UCSD-AML1 (cell line): Measurements from ENCODE around the gene STK39.
"Not testable (repeated sequence)": the region's sequence is repeated elsewhere in the genome, so short reads cannot be mapped to it uniquely, and the experiment has no call there.

Source experiments
- DNase-seq: peaks from one replicate; lab custom pipeline; 2025; ENCODE audit not compliant: unreplicated experiment; lab: John Stamatoyannopoulos, UW

STK39 gene

DNA sequence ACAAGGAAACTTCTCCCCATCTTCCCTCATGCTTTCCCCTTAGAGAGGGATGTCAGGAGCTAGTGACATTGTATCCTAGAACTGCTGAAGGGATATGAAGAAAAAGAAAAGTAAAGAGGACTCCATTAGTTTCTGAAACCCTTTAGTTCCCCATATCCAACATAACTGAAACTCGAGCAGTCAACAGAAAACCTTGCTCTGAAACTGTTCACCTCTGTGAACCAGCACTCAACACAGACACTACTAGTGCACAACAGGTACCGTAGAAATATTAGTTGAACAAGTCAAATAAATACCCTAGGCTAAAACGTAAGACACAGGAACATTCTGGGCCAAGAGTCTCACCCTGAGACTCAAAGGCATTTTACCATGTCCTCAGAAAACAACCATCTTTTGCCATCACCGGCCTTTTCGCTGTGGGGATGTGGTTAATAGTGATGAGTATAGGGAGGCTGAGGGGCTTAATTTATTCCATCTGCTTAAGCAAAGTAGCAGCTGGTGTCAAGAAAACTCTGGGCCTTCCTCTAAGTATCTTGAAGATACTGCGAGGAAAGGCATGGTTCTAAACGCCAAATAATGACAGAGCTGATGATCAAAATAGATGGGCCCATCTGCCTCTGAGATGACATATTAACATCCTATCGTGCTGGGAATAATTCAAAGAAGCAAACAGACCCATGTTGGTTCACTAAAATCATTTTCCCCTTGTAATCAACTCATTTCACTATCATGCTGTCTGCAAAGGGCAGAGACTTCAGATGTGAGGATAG, 156.8 kb downstream of the STK39 start:
- no peak for DNase-seq

DNA sequence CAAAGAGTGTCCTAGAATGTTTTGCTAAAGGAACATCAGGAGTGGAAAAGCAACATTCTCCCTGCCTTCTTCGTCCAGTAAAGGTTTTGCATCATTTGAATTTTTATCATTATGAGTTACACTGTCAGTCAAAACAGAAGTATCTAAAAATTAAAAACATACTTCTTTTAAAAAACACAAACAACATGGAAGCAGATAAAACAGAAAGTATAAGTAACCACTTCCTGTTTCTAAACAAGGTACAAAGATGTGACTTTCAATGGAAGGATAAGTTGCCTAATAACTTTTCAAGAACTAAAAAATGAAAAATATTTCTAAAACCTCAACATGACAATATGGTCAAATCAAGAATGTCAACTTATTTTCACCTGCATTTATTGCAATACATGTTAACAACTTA, 158.2 kb downstream of the STK39 start:
- no peak for DNase-seq

DNA sequence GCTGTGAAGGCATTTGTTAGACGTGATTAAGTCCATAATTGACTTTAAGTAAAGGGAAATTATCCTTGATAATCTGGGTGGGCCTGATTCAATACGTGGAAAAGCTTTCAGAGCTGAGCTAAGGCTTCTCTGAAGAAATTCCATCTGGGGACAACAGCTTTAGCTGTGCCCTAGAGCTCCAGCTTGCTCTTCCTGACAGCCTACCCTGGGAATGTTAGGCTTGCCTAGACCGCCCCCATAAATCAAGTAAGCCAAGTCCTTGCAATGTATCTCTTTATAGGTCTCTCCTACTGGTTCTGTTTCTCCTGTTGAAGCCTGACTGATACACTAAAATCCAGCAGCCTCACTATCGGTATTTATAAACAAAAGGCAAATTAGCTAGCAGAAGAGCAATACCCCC, 160.0 kb downstream of the STK39 start:
- DNase-seq = no peak

DNA sequence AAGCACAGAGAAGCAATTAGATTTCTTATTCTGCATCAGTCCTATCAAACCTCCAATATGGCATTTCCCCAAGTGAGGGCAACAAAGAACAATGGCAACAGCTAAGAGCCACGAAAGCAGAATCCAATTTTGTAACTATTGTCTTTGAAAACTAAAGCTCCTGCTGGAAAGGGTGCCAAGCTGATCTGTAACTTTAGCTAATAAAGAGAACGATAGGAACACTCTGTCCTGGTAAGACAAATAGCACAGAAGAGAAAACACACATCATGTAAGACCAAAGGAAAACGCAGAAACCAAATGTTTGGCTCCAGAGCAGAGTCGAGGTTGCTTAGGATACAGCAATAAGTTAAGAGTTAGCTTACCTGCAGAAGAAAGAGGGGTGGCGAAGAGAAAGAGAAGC, 160.5 kb downstream of the STK39 start:
- DNase-seq = no peak

DNA sequence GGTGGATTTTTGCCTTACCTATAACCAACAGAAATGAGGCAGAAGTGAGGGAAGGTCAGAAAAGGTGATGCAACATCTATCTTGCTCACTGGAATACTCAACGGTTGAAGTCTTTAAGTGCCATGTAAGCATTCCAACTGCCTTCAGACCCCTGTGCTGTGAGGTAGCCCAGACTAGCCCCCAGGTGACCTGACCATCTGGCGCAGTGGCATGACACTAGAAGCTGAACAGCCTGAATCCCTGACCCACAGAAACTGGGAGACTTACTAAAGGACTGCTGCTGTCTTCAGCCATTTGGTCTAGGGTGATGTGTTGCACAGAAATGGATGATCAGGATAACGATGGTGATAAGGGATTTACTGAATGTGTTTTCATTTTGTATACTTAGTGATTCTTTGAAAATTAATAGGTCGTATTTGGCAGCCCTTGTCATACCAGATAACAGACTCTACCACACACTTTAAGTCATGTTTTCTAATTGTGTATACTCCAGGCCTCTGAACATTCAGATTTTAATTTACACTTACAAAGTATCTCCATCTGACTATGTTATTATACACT, 161.5 kb downstream of the STK39 start:
- no peak for DNase-seq

DNA sequence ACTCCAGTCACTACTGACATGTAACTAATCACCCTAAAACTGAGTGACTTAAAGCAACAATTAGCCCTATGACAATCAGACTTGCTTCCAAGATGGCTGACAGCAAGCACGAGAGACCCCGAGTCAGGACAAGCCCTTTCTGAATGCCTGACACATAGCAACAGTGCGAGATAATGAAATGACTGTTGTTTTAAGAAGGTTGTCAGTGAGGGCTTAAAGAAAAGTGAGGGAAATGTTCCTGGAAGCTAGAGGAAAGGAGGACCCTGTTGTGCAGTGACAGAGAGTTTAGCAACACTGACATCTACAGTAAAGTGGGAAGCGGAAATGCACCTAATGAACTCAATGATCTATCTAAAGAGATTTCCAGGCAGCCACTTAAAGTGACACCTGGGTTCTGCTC, 163.1 kb downstream of the STK39 start:
- no peak for DNase-seq

DNA sequence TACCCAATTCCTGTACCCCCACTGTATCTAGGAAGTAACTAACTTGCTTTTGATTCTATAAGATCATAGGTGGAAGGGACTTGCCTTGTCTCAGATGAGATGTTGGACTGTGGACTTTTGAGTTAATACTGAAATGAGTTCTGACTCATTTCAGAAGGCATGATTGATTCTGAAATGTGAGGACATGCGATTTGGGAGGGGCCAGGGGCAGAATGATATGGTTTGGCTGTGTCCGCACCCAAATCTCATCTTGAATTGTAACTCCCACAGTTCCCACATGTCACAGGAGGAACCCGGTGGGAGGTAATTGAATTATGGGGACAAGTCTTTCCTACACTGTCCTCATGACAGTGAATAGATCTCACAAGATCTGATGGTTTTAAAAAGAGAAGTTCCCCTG, 165.9 kb downstream of the STK39 start:
- DNase-seq = not testable (repeated sequence)

DNA sequence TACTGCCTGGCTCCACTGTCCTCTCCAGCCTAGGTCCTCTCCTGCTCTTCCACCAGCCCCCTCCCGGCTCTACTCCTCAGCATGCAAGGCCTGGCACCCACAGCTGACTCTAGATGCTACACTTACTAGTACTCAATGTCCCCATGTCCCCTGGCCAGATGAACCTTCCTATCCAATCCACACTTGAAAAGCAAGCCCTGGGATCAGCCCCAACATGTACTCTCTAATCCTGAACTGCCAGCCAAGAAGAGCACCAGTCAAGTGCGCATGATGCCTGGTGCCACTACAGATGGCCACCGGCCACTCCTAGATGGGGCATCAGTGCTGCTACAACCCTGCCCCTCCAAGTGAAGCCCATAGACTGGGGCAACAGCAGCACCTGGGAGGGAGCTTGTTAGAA, 168.2 kb downstream of the STK39 start:
- DNase-seq = no peak

DNA sequence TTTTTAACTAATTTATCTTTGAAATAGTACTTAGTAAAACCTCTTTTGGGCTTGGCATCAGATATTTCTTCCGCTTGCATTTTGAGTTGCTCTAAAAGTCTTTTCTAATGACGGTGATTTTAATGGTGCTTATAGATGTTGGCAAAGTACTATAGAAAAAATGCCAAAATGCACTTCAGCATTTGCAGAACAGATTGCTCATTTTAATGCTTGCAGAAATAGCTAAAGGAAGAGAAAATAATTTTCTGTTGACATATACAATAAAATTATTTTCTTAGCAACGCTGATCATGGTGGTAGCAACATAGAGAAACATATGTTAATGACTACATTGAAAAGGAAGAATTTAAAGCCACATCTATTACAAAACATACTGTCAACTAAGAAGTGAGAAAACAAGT, 170.7 kb downstream of the STK39 start:
- no peak for DNase-seq

DNA sequence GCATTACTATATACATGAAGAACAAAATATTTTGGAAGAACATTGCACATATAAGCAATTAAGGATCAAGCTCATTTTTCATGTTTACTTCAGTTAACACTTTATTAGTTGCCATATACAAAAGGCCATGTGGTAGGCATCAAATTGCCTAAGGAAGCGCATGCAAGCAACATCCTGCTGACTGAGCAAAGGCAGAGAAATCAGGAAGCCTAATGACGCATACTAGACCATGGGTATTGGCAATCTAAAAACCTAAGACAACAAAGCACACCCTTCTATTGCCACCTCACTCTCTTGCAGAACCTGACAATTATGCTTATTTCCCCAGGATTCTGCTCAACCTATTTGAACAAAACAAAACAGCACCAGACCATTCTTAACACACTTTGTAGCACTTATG, 171.9 kb downstream of the STK39 start:
- no peak for DNase-seq

DNA sequence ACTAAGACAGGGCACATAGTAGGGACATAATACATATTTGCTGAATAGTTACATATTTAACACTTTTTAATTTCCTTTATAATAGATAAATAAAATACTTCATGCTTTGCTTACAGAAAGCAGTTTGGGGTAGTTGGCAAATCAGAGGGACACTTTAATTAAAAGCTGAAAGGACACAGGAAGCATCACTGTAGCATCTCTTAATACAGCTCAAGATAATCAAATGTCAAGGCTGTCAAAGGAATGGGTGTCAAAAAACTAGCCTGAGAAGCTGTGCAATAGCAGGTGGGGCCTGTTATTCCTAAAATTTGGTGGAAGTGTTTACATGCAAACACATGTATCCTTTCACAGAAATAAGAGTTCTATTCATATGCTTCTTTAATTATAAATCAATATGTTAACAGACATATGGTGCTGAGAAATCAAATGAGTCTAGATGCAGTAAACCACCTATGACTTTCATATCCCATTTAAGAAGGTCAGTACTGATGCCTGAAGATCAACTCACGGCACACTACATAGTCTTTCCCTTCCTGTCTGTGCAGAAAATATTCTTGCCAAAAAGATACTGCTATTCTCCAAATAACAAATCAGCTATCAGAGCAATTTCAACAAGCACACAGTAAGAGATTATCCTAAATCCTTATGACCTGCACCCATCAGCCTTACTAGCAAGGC, 174.6 kb downstream of the STK39 start:
- DNase-seq = no peak

DNA sequence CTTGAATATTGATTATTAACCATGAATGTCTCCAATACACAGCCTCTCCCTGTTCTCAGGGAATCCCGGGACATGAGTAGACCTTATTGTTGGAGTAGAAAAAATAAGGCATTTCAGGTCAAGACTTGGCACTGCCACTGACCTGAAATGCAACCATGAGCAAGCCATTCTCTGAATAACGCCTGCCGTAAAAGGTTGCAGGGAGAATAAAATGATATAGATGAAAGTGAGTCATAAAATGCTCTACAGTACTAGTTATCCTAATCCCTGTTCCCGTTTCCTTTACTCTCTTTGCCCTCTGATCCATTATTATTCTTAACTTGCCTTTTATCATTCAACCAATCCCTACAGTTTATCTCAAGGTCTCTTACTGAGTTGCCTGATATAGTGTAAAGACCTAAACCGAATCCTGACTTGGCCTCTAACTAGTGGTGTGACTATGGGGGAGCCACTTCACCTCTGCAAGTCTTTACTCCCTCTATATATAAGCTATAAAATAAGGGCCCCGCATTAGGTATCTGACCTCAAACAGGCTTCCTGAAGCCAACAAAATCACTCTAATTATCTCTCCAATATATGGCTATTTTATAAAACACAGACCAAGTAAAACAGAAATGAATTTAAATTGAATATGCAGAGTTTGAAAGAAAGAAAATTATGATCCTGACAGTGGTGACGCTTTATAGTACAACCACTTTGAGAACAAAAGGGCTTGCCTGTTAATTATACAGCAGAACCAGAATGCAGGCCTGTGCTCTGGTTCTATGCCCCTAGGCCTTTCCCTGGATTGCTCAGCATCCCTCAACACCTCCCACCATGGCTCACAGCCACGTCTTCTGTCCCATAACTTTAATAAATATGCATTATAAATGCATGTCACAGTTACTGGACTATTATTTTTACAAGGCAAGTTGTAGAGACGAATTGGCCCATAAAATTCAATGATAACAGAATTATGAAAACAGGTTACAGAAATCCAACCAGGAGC, 183.1 kb downstream of the STK39 start:
- no peak for DNase-seq

DNA sequence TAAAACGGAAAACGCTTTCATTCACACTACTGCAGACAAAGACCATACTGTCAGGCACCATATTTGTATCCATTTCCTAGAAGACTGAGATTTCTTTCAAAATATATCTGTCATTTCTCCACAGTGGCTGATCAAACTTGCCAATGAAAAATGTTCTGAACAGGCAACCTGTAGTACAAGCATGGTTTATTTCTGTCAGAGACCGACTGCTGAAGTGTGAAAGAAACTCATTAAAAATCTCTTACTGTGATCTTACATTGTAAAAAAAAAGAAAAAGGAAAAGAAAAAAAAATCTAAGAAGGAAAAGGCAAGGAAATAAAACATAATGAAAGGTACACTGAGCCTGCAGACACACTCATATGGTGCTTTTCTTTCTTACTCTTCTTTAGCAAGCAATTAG, 184.5 kb downstream of the STK39 start:
- no peak for DNase-seq

DNA sequence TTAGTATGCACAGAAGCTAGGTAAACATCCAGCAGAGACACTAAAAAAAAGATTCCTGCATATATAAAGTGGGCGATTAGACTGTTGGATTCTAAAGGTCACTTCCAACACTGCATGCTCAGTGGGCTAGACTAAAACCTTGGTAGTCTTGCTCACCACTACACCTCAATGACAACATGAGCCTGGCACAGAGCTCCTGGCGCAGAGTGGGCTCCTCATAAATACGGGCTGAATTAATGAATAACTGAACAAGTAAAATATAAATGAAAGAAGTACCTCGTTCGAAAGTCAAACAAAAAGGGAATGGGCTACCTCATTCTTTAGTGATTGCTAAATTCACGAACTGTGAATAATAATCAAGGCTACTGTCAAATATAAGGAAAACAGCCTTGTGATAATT, 185.3 kb downstream of the STK39 start:
- no peak for DNase-seq

DNA sequence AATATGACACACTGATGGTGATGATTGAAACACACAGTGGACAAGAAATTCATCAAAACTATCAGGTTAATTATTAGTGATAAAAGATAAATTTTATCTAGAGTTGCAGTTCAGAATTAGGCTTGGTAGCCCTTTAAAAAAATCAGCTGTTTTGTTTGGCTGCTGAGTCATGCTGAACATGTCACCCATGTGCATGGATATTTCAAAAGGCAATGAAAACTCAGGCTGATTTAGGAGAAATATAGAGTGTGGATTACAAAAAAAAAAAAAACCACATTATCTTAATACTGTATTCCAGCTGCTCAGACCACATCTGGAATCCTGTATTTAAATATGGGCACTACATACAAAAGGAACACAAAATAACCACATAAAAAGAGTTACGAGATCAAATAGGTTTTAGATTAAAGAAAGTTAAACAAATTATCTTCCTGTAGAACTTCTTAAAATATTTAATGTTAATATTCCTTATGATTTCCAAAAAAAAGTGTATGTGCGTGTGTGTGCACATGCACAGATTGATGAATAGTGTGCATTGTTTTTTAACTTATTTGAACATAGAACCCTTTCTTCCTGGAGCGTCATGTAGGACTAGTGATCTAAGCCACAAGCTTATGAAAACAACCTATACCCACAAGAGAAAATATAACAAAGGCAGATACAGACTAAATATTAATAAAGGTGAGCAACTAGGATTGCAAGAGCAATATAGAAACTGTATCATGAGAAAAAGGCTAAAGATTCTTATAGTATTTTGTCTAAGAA, 186.2 kb downstream of the STK39 start:
- no peak for DNase-seq

DNA sequence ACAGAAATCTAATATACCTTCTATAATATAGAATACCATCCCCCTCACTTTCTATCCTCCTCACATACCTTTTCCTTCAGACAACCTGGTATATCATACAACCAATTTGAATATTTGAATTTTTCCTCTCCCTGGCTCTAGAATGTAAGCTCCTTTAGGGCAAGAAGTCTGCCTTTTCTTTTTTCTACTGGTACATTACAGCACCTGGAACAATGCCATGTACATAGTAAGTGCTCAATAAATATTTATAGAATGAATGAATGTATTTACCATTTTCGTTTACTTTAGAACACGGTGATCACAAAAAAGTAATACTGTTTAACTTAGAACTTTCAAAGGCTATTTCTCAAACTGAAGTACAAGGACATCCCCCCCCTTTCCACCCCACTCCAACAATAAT, 187.6 kb downstream of the STK39 start:
- DNase-seq = no peak

DNA sequence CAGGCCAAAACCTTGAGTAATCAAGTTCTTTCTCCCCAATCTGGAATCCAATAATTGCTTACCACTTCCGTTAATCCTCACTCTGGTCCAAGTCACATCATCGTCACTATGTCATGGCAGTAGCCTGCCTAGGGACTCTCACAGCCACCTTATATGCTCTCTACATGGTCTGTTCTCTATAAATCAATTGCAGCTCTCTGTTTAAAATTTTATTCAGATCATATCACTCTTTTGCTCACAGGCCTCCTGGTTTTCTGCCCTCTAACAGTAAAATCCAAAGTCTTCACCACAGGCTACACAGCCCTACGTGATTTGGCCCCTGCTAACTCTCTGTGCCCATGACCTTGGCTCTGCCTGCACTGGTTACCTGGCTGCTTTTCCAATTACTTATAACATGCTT, 188.7 kb downstream of the STK39 start:
- no peak for DNase-seq

DNA sequence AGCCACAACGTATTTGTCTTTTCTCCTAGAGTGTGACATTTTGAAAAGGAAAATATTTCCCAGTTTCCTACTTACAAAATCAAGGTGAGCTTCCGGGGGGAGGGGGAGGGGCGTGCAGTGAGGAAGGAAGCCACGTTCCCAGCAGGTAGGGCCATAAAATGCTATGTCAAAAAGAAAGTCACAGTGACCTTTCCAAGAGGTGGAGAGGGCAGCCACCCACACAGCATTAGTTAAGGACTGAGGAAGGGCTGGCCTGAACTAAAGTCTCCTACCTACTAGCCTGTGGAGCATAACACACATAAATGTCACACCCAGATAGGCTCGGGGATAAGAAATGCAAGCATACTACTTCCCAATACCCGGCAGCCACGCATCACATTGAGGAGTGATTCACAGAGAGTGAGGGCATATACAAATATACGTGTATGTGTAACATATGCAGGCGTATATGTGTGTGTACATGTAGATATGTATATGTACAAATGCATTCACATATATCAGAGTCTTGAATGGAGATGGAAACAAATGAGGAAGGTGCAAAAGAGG, 191.1 kb downstream of the STK39 start:
- DNase-seq = no peak

DNA sequence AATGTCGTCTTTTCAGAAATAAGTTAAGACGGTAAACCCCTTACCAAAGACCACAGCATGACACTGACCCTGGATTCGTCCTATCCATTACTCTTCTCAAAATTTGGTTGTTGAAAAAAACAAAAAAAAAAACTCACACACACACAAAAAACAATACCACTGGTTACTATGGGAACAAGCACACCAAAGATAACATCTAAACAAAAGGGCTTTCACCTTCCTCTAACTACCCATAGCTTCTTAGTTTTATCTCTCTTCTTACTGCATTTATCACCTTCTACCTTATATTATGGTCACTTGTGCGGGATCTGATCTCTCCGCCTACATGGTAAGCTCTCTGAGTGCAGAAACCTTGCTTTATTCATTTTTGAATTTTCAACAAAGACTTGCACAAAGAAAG, 192.7 kb downstream of the STK39 start:
- no peak for DNase-seq

DNA sequence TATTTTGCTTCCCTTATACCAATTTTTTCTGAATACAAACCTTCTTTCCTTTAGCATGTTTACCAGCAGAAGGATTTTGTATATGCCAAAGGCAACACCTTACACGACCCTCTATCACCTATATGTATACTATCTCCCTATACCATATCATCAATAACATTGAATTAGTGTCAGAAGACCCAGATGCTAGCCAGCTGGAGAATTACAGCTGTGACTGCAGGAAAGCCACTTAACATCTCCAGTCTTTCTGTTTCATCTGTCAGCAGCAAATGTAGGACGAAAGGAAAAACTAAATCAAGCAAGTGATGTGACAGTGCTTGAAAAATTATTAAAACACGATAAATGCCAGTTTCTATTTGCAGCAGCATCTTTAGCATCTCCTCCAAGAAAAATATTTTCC, 193.7 kb downstream of the STK39 start:
- DNase-seq = no peak
